Measurements from ENCODE around the gene UBAP2.
"Not testable (repeated sequence)": the region's sequence is repeated elsewhere in the genome, so short reads cannot be mapped to it uniquely, and the experiment has no call there.

Gene UBAP2

GRCh38 chr9:34025811-34026210 lies 22.9 kb downstream of the UBAP2 start:
- no peak for TF ChIP-seq CTCF (IDR thresholded peaks at IDR 0.05; ENCODE audit: control insufficient read depth, insufficient read depth, low read depth, low read length, missing control alignments)
- no peak overlapping the region for H3K4me3 ChIP-seq (ENCODE audit: control insufficient read depth, low read depth, low read length)
- DNase-seq (ENCODE audit: low read depth): no peak

- H3K4me3 ChIP-seq (ENCODE audit: control insufficient read depth, low read depth, low read length): no peak overlapping the region
- no peak for DNase-seq (ENCODE audit: low read depth)
- TF ChIP-seq CTCF (IDR thresholded peaks at IDR 0.05; ENCODE audit: control insufficient read depth, insufficient read depth, low read depth, low read length, missing control alignments): no peak
Observed at GRCh38 chr9:34025062-34025461, 23.6 kb downstream of the UBAP2 start.

GRCh38 chr9:34024476-34024875 lies 24.2 kb downstream of the UBAP2 start:
- DNase-seq (ENCODE audit: low read depth); H3K4me3 ChIP-seq (ENCODE audit: control insufficient read depth, low read depth, low read length): not testable (repeated sequence)

GRCh38 chr9:34016149-34016548 lies 32.5 kb downstream of the UBAP2 start:
- TF ChIP-seq CTCF (IDR thresholded peaks at IDR 0.05; ENCODE audit: control insufficient read depth, insufficient read depth, low read depth, low read length, missing control alignments): no peak
- no peak for DNase-seq (ENCODE audit: low read depth)
- no peak overlapping the region for H3K4me3 ChIP-seq (ENCODE audit: control insufficient read depth, low read depth, low read length)

- no peak overlapping the region for H3K4me3 ChIP-seq (ENCODE audit: control insufficient read depth, low read depth, low read length)
- TF ChIP-seq CTCF (IDR thresholded peaks at IDR 0.05; ENCODE audit: control insufficient read depth, insufficient read depth, low read depth, low read length, missing control alignments): peak; percentile 22
- DNase-seq (ENCODE audit: low read depth): no peak
Observed at GRCh38 chr9:34010979-34011378, 37.7 kb downstream of the UBAP2 start.

GRCh38 chr9:34001951-34002350 lies 46.7 kb downstream of the UBAP2 start:
- no peak for DNase-seq (ENCODE audit: low read depth)
- H3K4me3 ChIP-seq (ENCODE audit: control insufficient read depth, low read depth, low read length): no peak overlapping the region
- TF ChIP-seq CTCF (IDR thresholded peaks at IDR 0.05; ENCODE audit: control insufficient read depth, insufficient read depth, low read depth, low read length, missing control alignments): no peak

GRCh38 chr9:34001298-34001697 lies 47.4 kb downstream of the UBAP2 start:
- DNase-seq (ENCODE audit: low read depth): no peak
- no peak overlapping the region for H3K4me3 ChIP-seq (ENCODE audit: control insufficient read depth, low read depth, low read length)
- no peak for TF ChIP-seq CTCF (IDR thresholded peaks at IDR 0.05; ENCODE audit: control insufficient read depth, insufficient read depth, low read depth, low read length, missing control alignments)

Measured in AG09309 (cell line).